ENCODE results near the gene NCOA5.

DNA sequence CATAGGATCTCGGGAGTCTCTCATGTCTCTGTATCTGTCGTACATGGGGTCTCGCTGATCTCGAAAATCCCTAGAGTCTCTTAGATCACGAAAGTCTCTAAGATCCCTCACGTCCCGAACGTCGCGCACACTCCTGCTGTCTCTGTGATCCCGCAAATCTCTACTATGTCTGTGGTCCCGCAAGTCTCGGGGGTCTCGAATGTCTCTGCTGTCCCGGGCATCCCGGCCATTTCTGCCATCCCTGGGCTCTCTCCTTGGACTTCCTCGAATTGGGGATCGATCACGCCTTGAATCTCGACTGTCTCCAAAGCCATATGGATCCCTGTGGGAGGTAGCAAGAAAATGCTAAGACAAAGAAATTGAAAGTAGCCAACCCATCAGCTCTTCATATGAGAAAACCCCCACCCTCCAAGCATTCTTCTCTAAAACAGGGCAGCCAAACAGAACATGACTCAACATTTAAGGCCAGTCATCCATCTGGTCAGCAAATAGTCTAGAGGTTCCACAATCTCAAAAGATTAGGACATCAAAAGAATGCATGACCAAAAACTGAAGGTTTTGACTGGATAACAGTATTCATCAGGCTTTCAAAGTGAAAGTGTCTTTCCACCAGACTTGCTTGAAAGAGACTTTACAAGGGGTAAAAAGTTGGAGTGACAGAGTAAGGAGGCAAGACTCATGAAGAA, 19.4 kb downstream of the NCOA5 start:
- TF ChIP-seq, protein P1, sequence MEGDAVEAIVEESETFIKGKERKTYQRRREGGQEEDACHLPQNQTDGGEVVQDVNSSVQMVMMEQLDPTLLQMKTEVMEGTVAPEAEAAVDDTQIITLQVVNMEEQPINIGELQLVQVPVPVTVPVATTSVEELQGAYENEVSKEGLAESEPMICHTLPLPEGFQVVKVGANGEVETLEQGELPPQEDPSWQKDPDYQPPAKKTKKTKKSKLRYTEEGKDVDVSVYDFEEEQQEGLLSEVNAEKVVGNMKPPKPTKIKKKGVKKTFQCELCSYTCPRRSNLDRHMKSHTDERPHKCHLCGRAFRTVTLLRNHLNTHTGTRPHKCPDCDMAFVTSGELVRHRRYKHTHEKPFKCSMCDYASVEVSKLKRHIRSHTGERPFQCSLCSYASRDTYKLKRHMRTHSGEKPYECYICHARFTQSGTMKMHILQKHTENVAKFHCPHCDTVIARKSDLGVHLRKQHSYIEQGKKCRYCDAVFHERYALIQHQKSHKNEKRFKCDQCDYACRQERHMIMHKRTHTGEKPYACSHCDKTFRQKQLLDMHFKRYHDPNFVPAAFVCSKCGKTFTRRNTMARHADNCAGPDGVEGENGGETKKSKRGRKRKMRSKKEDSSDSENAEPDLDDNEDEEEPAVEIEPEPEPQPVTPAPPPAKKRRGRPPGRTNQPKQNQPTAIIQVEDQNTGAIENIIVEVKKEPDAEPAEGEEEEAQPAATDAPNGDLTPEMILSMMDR (conservative IDR thresholded peaks at IDR 0.05; ENCODE audit: low read depth, low read length): no peak
- TF ChIP-seq EZH2 (IDR thresholded peaks at IDR 0.05; ENCODE audit: borderline replicate concordance, low read depth, low read length, poor library complexity, severe bottlenecking): no peak
